Esophagus squamous epithelium (tissue), 4 donors: Measurements from ENCODE around the gene TMA7.

ENCODE experiments used
- CTCF ChIP-seq, 6 experiments: fragments of 450-650 bp in 4 of 6; fragments of 200-600 bp in 2 of 6; sonication (generic) in 2 of 6; IDR thresholded peaks; one replicate each; pipeline ENCODE4 v1.5.1; 2016 to 2019; ENCODE audit warnings: antibody characterized with exemption in 6 of 6, mild to moderate bottlenecking in 4 of 6, moderate library complexity in 4 of 6
- POLR2A ChIP-seq, 4 donors: fragments of 450-650 bp; IDR thresholded peaks; one replicate each; pipeline ENCODE4 v1.6.1; 2017; ENCODE audit warnings: antibody characterized with exemption in 4 of 4, mild to moderate bottlenecking in 4 of 4, moderate library complexity in 3 of 4

GRCh38 chr3:48399387-48400172 lies 40.5 kb upstream of the TMA7 start:
- TF ChIP-seq CTCF (IDR thresholded peaks at IDR 0.05) = no peak
- TF ChIP-seq POLR2A (IDR thresholded peaks at IDR 0.05) = no peak
